SHP77 treated with DMSO at 0.1 percent for 48 hours (cell line): Measurements from ENCODE around the gene GGTLC3.
"Not testable (repeated sequence)": the region's sequence is repeated elsewhere in the genome, so short reads cannot be mapped to it uniquely, and the experiment has no call there.

Experiments used
- DNase-seq: peaks from one replicate; lab custom pipeline; 2025; lab: John Stamatoyannopoulos, UW

The GGTLC3 gene

DNA sequence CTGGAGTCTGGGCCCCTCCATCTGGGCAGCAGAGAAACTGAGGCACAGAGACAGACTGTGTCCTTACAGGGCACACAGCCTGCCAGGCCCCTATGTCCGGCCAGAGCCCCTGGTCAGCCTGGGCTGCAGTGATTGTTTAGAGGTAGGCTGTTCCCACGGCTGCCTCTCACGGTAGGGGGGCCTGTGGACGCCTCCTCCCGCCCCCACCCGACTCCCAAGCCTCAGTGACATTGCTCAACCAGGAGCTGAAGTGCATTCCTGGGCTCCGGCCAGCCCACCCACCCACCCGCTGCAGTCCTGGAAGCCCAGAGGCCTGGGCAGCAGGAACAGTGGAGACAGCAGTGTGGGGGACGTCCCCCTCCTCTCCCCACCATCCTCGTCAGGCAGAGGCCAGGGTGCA is 4.5 kb downstream of the GGTLC3 start:
- DNase-seq = not testable (repeated sequence)

DNA sequence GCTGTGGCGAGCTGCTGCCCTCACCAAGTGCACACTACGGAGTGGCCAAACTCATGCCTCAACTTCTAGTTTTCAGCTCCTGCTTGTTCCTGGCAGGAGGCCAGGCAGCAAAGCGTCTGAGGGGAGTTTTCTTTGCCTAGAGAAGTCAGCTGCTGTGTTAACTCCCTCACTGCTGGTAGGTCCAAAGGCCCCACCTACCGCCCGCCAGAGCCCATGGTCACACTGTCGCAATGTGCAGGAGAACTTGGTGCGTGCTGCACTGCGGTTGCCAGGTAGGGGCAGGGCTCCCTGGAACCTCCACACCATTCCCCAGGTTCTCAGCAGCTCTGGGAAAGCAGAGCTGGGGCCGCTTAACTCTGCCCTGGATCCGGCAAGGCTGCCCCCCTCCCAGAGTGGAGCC is 5.6 kb downstream of the GGTLC3 start:
- not testable (repeated sequence) for DNase-seq

DNA sequence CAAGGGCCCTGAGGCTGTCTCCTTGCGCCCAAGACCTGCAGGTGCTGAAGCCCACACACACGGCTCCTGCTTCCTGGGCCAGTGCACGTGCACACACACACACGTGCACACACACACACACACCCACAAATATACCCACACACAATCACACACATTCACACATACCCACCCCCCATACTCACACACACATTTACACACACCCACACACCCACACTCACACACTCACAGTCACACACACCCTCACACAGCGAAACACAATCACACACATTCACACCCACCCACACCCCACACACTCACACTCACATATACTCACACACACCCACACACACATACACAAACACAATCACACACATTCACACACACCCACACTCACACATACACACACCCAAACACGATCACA is 6.6 kb downstream of the GGTLC3 start:
- DNase-seq = not testable (repeated sequence)

DNA sequence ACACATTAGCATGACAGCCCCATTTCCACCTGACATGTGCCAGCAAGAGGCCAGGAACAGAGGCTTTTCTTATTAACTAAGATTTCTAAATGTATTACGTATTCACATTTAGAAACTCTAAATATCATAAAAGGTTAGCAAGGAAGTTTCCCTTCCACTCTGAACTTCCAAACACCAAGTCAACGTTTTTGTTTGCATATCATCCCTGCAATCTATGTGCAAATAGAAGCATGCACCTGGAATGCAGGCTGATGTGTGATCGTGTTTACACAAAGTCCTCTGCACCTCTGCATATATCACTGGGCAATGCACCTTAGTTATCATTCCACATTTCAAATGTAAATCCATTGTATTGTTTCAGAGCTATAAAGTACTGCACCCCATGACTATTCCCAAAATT is 21.7 kb downstream of the GGTLC3 start:
- DNase-seq = not testable (repeated sequence)
